ENCODE results near the gene GPR146. TPM values are rescaled to one million over a fixed set of nuclear protein-coding genes. Genes with fewer than 3 reads are reported as not detected.
A peak's percentile ranks its signal among the peaks of the same experiment; 100 is the strongest.

The GPR146 gene
- polyA plus RNA-seq, 1 donor from 2014 or later: 2.6 TPM

GRCh38 chr7:1098243-1099153, 54.2 kb downstream of the GPR146 start:
- Mint-ChIP-seq H3K4me3 (no peak overlapping the region), H3K36me3 (peaks cover 13% of the 10 kb centered on the region), H3K27me3 (peaks cover 8% of the 10 kb centered on the region), H3K9me3 (peaks cover 1 to 8% (median 2%) of the 10 kb centered on the region in 3 donors), H3K4me1 (peaks cover 6 to 8% (median 6%) of the 10 kb centered on the region in 3 donors), H3K27ac (peak overlapping the region in 1 of 3 donors; percentile 23)

GRCh38 chr7:1099154-1099542, 54.8 kb downstream of the GPR146 start:
- Mint-ChIP-seq H3K36me3 (peaks cover 13% of the 10 kb centered on the region), H3K4me1 (peaks cover 7 to 11% (median 8%) of the 10 kb centered on the region in 3 donors), H3K9me3 (peaks cover 1 to 8% (median 2%) of the 10 kb centered on the region in 3 donors), H3K27me3 (peaks cover 8% of the 10 kb centered on the region), H3K27ac (no peak overlapping the region), H3K4me3 (no peak overlapping the region)

GRCh38 chr7:1099637-1100036, 55.3 kb downstream of the GPR146 start:
- H3K9me3 Mint-ChIP-seq: peaks cover 1 to 8% (median 2%) of the 10 kb centered on the region in 3 donors
- H3K27me3 Mint-ChIP-seq: peaks cover 11% of the 10 kb centered on the region
- H3K27ac Mint-ChIP-seq: no peak overlapping the region

GRCh38 chr7:1100386-1100785, 56.0 kb downstream of the GPR146 start:
- Mint-ChIP-seq H3K4me3 (no peak overlapping the region), H3K27ac (no peak overlapping the region), H3K27me3 (peaks cover 11% of the 10 kb centered on the region)

More at GRCh38 chr7:1099637-1100036, 55.3 kb downstream of the GPR146 start:
- Mint-ChIP-seq H3K36me3 (peaks cover 9% of the 10 kb centered on the region), H3K4me3 (no peak overlapping the region), H3K4me1 (peaks cover 10 to 16% (median 10%) of the 10 kb centered on the region in 3 donors)

GRCh38 chr7:1100834-1101562, 56.7 kb downstream of the GPR146 start:
- H3K4me3 Mint-ChIP-seq: no peak overlapping the region
- H3K4me1 Mint-ChIP-seq: peaks cover 19 to 26% (median 22%) of the 10 kb centered on the region in 3 donors
- no peak overlapping the region for H3K27ac Mint-ChIP-seq
- peaks cover 14% of the 10 kb centered on the region for H3K27me3 Mint-ChIP-seq
- peaks cover 9% of the 10 kb centered on the region for H3K36me3 Mint-ChIP-seq
- peaks cover 1 to 8% (median 2%) of the 10 kb centered on the region in 3 donors for H3K9me3 Mint-ChIP-seq

More at GRCh38 chr7:1100386-1100785, 56.0 kb downstream of the GPR146 start:
- Mint-ChIP-seq H3K36me3 (peaks cover 9% of the 10 kb centered on the region), H3K9me3 (peaks cover 1 to 8% (median 2%) of the 10 kb centered on the region in 3 donors), H3K4me1 (peaks cover 17 to 23% (median 17%) of the 10 kb centered on the region in 3 donors)

GRCh38 chr7:1101563-1102431, 57.5 kb downstream of the GPR146 start:
- peaks cover 19 to 26% (median 22%) of the 10 kb centered on the region in 3 donors for H3K4me1 Mint-ChIP-seq
- H3K4me3 Mint-ChIP-seq: peak overlapping the region in 3 of 4 donors; percentile 48 to 92 (median 54)
- H3K27me3 Mint-ChIP-seq: peaks cover 18% of the 10 kb centered on the region
- H3K9me3 Mint-ChIP-seq: peaks cover 1 to 8% (median 2%) of the 10 kb centered on the region in 3 donors
- H3K27ac Mint-ChIP-seq: peak overlapping the region in 1 of 3 donors; percentile 16
- peaks cover 9% of the 10 kb centered on the region for H3K36me3 Mint-ChIP-seq

GRCh38 chr7:1103009-1103788, 58.9 kb downstream of the GPR146 start:
- Mint-ChIP-seq H3K27ac (peak overlapping the region in 2 of 3 donors; percentile 23 to 80), H3K4me1 (peaks cover 19 to 26% (median 22%) of the 10 kb centered on the region in 3 donors), H3K27me3 (peaks cover 18% of the 10 kb centered on the region), H3K9me3 (peaks cover 0 to 2% (median 1%) of the 10 kb centered on the region in 3 donors), H3K36me3 (peaks cover 6% of the 10 kb centered on the region), H3K4me3 (peak overlapping the region; percentile 60 to 95 (median 82))

- H3K27ac Mint-ChIP-seq: peak overlapping the region in 1 of 3 donors; percentile 80
- peak overlapping the region; percentile 60 to 95 (median 82) for H3K4me3 Mint-ChIP-seq
- H3K36me3 Mint-ChIP-seq: peaks cover 6% of the 10 kb centered on the region
- H3K27me3 Mint-ChIP-seq: peaks cover 18% of the 10 kb centered on the region
- H3K4me1 Mint-ChIP-seq: peaks cover 19 to 26% (median 22%) of the 10 kb centered on the region in 3 donors
- no peaks in the 10 kb centered on the region for H3K9me3 Mint-ChIP-seq
Observed at GRCh38 chr7:1103789-1104515, 59.6 kb downstream of the GPR146 start.

GRCh38 chr7:1104516-1105179, 60.3 kb downstream of the GPR146 start:
- peaks cover 18% of the 10 kb centered on the region for H3K27me3 Mint-ChIP-seq
- H3K36me3 Mint-ChIP-seq: peaks cover 6% of the 10 kb centered on the region
- peak overlapping the region in 3 of 4 donors; percentile 40 to 87 (median 40) for H3K4me3 Mint-ChIP-seq
- H3K4me1 Mint-ChIP-seq: peaks cover 19 to 26% (median 22%) of the 10 kb centered on the region in 3 donors
- H3K9me3 Mint-ChIP-seq: no peaks in the 10 kb centered on the region
- no peak overlapping the region for H3K27ac Mint-ChIP-seq

GRCh38 chr7:1105189-1105588, 60.8 kb downstream of the GPR146 start:
- Mint-ChIP-seq H3K27me3 (peaks cover 18% of the 10 kb centered on the region), H3K36me3 (peaks cover 6% of the 10 kb centered on the region), H3K27ac (no peak overlapping the region), H3K4me1 (peaks cover 19 to 26% (median 22%) of the 10 kb centered on the region in 3 donors), H3K9me3 (no peaks in the 10 kb centered on the region), H3K4me3 (peak overlapping the region; percentile 19 to 87 (median 58))

- Mint-ChIP-seq H3K4me1 (peaks cover 19 to 26% (median 22%) of the 10 kb centered on the region in 3 donors), H3K4me3 (peak overlapping the region in 1 of 4 donors; percentile 60), H3K9me3 (no peaks in the 10 kb centered on the region), H3K27ac (no peak overlapping the region), H3K27me3 (peaks cover 18% of the 10 kb centered on the region), H3K36me3 (peaks cover 6% of the 10 kb centered on the region)
Observed at GRCh38 chr7:1106063-1106792, 61.9 kb downstream of the GPR146 start.
